GM21528 (cell line): ENCODE results near the gene SYCP2L.
A peak's percentile ranks its signal among the peaks of the same experiment; 100 is the strongest.
"Not testable (repeated sequence)": the region's sequence is repeated elsewhere in the genome, so short reads cannot be mapped to it uniquely, and the experiment has no call there.

Source experiments
- ATAC-seq: cut with Tn5 transposase; IDR thresholded peaks from one replicate; pipeline ENCODE4 v1.9.1; 2021; ENCODE audit warnings: mild to moderate bottlenecking, moderate library complexity; ENCODE audit not compliant: unreplicated experiment, low FRiP score

Gene SYCP2L

DNA sequence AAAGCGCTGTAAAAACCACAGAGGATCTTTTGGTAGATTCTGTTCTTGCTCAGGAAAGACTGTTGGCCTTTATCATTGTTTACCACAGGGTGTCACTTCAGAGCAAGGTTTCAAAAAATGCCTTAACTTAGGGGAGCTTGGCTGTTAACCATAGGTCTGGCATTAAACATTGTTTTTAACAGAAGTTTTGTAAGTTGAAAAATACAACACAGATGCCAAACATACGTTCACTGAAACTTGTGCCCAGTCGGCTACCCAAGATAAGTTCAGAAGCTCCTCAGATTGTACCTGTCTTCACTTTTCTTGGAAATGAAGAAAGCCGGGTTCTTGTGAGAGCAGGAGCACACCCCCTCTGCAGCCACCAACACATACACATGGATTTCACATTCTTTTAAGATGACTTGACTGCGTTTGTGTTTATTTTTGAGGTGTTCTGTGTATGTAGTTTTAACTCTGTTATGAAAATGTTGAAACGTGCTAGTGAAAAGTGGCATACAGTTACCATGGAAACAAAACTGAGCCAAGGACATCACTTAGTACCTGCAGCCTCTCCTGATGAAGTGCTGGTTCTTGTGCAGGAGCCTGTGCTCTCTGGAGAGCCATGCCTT is 64.9 kb downstream of the SYCP2L start:
- ATAC-seq = no peak

DNA sequence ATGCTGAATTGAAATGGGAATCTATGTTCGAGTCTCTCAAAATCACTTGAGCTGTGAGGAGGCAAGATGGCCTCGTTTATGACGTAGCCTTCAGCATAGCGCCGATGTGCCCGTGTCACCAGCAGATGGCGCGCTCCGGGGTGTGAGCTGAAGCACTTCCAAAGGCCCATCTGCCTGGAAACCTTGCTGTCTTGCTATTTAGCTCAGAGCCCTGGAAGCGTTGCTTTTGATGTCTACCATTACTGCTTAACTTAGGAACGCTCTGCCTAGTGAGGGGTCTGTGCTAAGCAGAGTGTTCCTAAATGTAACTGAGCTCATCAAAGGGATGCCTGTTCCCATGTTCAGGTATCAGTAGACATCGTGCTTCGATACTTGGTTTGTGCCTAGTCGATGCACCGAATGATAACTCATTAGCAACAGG is 67.7 kb downstream of the SYCP2L start:
- peak; percentile 73 for ATAC-seq

DNA sequence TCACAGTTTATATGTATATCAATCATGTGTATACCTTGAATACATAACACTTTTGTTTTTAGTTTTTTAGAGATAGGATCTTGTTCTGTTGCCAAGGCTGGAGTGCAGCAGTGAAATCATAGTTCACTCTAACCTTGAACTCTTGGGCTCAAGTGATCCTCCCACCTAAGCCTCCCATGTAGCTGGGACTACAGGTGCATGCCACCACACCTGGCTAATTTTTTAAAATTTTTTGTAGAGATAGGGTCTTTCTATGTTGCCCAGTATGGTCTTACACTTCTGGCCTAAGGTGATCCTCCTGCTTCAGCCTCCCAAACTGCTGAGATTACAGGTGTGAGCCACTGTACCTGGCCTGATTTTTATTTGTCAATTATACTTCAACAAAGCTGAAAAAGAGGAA is 69.9 kb downstream of the SYCP2L start:
- ATAC-seq = no peak

DNA sequence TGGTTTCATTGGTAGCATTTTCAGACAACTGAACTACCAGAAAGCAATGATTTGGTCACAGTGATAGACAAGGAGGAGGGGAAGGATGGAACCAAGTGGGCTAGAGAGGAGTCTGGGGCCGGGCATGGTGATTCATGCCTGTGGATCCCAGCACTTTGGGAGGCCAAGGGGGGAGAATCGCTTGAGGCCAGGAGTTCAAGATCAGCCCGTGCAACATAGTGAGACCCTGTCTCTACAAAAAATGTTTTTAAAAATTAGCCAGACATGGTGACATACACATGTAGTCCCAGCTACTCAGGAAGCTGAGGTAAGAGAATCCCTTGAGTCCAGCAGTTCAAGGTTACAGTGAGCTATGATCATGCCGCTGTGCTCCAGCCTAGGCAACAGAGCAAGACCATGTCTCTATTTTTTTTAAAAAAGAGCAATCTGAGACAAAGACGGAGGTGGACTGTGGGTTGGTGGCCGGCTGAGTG is 70.6 kb downstream of the SYCP2L start:
- ATAC-seq = no peak

DNA sequence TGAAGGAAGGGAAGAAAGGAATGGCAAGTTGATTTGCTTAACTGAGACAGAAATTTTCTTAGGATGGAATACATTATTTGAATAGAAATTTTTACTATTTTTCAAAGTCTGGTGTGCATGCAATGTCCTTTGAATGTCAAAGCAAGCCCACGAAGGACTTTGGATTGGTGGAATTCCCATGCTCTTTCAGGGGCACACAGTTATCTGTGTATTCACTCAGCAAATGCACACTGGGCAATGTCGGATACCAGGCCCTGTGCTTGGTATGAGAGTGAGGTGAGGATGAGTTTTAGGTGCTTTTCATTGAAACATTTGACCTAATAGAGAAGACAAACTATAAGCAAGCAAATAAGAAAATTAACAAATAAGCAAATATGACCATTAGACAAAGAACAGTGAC is 73.3 kb downstream of the SYCP2L start:
- no peak for ATAC-seq

- no peak for ATAC-seq
Observed at GRCh38 chr6:10961837-10962236, 75.0 kb downstream of the SYCP2L start.

DNA sequence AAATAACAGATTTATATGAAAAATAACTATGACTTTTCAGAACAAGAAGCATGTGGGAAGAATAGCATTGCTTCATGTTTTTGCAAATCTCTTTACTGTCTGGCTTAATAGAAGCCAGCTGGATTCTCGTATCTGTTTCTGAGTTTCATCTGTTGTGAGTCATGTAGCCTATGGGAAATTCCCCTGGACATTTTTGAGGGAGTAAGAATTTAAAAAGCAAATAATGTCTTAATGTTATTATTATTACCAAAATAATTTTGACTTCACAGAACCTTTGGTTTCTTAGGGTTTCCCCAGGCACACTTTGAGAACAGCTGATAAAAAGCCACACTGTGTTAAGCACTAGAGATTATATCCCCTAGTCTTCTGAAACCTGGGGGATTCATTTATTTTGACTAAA is 75.8 kb downstream of the SYCP2L start:
- ATAC-seq = peak; percentile 50

GRCh38 chr6:10963113-10963512 is 76.3 kb downstream of the SYCP2L start:
- no peak for ATAC-seq

DNA sequence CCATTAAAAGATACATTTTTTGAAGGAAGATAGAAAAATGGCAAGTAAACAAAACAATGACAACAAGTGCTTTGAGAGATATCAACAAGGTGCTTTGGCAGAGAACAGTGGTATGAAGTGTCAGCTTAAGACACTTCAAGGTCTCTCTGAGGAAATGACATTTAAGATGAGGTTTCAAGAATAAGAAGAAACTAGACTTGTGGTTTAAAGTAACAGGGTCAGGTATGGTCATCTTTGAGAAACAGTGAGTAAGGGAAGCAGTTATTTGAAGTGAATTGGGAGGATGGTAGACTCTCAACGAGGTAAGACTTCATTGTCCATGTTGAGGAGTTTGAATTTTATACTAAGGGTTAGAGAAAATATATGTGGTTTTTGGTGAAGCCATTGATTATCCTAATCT is 77.8 kb downstream of the SYCP2L start:
- peak; percentile 85 for ATAC-seq

DNA sequence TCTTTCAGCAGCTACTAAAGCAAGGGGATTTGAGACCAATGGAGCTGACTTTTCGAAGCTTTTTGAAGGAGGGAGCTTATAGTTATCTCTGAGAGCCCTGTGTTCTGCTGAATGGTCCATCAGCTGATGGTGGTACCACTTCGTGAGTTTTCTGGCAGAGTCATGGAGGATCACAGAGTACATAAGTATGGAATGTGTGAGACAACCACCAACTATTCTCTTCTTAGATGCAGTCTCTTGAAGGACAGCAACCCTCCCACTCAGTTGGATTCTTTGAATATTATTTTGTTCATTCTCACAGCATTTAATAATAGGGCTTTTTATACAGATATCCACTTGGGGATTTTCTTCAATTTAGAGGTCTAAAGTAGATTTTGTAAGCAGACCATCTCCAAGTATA is 81.9 kb downstream of the SYCP2L start:
- no peak for ATAC-seq

DNA sequence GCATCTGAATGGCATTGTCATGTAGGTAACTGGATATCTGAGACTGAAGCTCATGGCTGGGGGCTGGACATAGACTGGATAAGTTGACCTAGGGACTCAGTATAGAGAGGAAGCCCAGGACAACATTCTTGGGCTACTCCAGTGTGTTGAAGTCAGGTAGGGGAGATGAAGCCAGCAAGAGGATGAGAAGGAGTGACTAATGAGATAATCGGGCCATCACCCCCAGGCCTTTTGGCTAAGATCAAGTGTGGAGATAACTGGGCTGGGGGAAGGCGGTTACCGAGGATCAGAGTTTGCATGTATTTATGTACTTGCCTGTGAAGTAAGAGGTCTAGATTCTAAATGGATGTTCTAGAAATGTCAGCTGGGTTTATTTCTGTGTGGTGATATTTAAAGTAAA is 83.9 kb downstream of the SYCP2L start:
- no peak for ATAC-seq

DNA sequence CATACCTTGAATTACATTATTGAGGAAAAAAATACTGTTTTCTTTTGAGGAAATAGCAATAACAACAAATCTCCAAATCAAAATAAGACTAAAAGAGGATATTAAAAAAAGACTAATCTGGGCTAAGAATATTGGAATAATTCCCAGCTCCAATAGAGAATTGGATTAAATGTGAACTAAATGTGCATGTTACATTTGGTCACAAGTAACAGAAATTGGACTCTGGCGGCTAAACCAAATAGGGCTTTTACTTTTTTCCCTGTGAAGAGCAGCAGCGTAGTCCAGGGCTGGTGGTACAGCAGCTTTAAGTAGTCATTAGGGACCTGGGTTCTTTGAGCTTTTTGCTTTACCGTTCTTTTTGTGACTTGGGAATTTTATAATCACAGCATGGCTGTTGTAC is 85.3 kb downstream of the SYCP2L start:
- no peak for ATAC-seq

DNA sequence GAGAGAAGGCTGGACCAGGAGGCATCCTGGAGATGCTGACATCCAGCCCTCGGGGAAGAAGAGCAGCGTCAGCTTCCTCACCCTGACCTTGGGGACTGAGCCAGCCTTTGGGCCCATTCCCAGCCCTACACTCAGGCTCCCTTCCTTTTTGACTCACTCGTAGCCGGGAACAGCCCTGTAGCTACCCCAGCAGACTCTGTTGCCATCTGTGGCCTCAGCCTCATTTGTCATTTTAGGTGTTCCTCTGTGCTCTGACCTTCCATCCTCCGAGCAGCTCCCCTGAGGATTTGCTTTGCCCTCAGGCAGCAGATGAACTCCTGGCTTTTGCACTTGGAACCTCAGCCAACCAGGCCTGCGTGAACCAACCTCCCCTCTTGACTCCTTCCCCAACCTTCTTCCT is 89.7 kb downstream of the SYCP2L start:
- no peak for ATAC-seq

- ATAC-seq = no peak
Observed at GRCh38 chr6:10977231-10977968, 90.5 kb downstream of the SYCP2L start.

- ATAC-seq = no peak
Observed at GRCh38 chr6:10979603-10980002, 92.8 kb downstream of the SYCP2L start.

DNA sequence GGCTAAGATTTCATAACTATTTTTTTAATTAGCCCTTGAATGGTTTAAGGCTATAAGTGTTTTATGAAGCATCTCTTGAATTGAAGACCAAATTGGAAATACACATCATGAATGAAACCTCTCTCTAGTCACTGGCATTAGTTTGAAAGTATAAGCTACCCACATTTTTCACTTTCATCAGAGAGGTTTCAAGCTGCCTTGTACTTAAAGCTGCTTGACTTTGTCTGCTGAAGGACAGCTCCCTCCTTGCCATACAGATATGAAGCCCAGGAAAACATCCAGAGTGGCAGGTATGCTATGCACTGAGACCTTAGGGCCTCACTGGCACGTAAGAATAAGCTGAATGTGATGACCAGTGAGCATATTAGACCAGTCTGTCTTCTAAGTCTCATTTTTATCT is 94.6 kb downstream of the SYCP2L start:
- ATAC-seq = no peak

GRCh38 chr6:10984959-10985358 is 98.1 kb downstream of the SYCP2L start:
- not testable (repeated sequence) for ATAC-seq

DNA sequence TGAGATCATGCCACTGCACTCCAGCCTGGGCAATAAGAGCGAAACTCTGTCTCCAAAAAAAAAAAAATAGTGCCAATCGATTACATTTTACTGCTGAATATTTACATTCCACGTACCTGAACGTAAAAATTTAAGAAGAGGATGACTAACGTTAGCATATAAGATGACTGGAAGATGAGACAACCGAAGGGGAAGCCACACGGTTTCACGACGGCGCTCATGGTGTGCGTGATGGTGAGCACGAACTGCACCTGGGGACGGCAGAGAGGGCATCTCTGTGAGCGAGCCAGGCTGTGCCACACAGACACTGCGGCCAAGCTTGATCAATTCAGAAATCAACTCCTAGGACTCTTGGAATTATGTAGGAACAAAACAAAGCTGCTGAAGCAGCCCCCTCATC is 102.7 kb downstream of the SYCP2L start:
- ATAC-seq = no peak

DNA sequence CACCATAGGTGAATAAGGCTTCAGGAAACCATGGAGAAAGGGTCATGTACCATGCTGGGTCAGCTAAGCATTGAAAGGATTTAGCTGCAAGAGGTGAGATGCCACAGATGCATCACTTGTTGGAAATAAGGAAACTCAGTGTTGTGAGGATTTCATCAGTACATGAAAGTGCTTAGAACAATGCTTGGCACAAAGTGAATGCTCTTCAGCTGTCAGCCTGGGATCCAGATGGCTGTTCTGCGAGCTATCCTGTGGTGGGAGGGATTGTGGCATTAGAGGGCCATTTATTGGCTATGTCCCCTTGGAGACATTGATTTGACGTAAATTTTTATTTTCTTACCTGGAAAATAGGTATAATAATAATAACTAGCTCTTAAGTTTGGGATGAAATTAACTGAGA is 104.3 kb downstream of the SYCP2L start:
- no peak for ATAC-seq

GRCh38 chr6:10993896-10994295 is 107.0 kb downstream of the SYCP2L start:
- ATAC-seq = no peak

- no peak for ATAC-seq
Observed at GRCh38 chr6:10995114-10995707, 108.4 kb downstream of the SYCP2L start.

- ATAC-seq = no peak
Observed at GRCh38 chr6:10999994-11000393, 113.1 kb downstream of the SYCP2L start.
